Motor neuron (in vitro differentiated cells): ENCODE results near the gene ARID5A. TPM values are rescaled to one million over a fixed set of nuclear protein-coding genes. Genes with fewer than 3 reads are reported as not detected.

Experiments used
- ATAC-seq, 8 experiments: fragments of 200-7000 bp; cut with Tn5 transposase; replicated peaks in 6 of 8; 2 replicates each; pipeline ENCODE4 v1.8.0; 2021; ENCODE audit warnings: mild to moderate bottlenecking in 8 of 8, moderate library complexity in 8 of 8
- H3K27ac ChIP-seq, 2 donors: fragments of 250-450 bp; sonication (Bioruptor Pico); 2 replicates each; pipeline ENCODE4 v1.9.0; 2021; ENCODE audit warnings: antibody characterized with exemption in 2 of 2, mild to moderate bottlenecking in 2 of 2, moderate library complexity in 1 of 2
- H3K4me1 ChIP-seq, 2 donors: fragments of 250-450 bp; sonication (Bioruptor Pico); replicated peaks in 1 of 2; 2 replicates each; pipeline ENCODE4 v1.6.1; 2021; ENCODE audit warnings: antibody characterized with exemption in 2 of 2, mild to moderate bottlenecking in 2 of 2, moderate library complexity in 1 of 2
- H3K4me3 ChIP-seq, 5 donors: fragments of 250-450 bp; sonication (Bioruptor Pico); 2 replicates each; pipeline ENCODE4 v1.9.0; 2021; ENCODE audit warnings: antibody characterized with exemption in 5 of 5, mild to moderate bottlenecking in 5 of 5, moderate library complexity in 4 of 5
- WGBS, 10 experiments: fragments of 450-650 bp; shearing (Covaris generic); methylation state at CpG; one replicate each; pipeline ENCODE4 v1.0.0; 2022; 5-methylcytosine and 5-hydroxymethylcytosine counted together
- in situ Hi-C, 9 experiments: fragments of 400-800 bp; cut with MboI; loops; one replicate each; pipeline ENCODE4 v1.15.0; 2021; ENCODE audit warnings: low sequenced_read_pairs in 9 of 9, low pct_unique_long_range_greater_than_20kb in 2 of 9; ENCODE audit not compliant: unreplicated experiment in 9 of 9
- total RNA-seq, 8 experiments: library from RNA; unstranded; fragments of 300-600 nt; gene quantifications; 2 replicates each; pipeline versions ENCODE4 v1.2.3 to v1.2.4, GENCODE V29; 2022

The ARID5A gene
- total RNA-seq, 8 experiments from 2014 or later = 1.5 to 24.0 (median 3.0) TPM

GRCh38 chr2:96565111-96565510 is 28.6 kb downstream of the ARID5A start:
- 0 to 52% (median 20%) methylated on average over 1 to 5 of the region's 5 CpGs; no CpG with 5 or more reads in 5 of the 10 experiments for WGBS, 10 experiments

GRCh38 chr2:96568094-96568493 is 31.5 kb downstream of the ARID5A start:
- 46 to 100% (median 89%) methylated on average over 1 to 3 of the region's 3 CpGs; no CpG with 5 or more reads in 2 of the 10 experiments for WGBS, 10 experiments
- Histone ChIP-seq H3K4me3 (no peak overlapping the region), H3K27ac (no peak overlapping the region), H3K4me1 (peaks cover 0 to 8% of the 10 kb centered on the region in 2 donors)
- ATAC-seq = no peak
- in situ Hi-C loops = no loop called here

More at GRCh38 chr2:96565111-96565510, 28.6 kb downstream of the ARID5A start:
- Histone ChIP-seq H3K4me1 (peaks cover 0 to 8% of the 10 kb centered on the region in 2 donors), H3K27ac (no peak overlapping the region), H3K4me3 (no peak overlapping the region)
- in situ Hi-C loops = no loop called here
- peak in 2 of 8 experiments; percentile 14 to 18 for ATAC-seq

- Histone ChIP-seq H3K27ac (no peak overlapping the region), H3K4me1 (no peaks in the 10 kb centered on the region), H3K4me3 (no peak overlapping the region)
- 94 to 100% (median 100%) methylated on average over 1 to 2 of the region's 2 CpGs; no CpG with 5 or more reads in 4 of the 10 experiments for WGBS, 10 experiments
- no peak for ATAC-seq
- in situ Hi-C loops = no loop called here
Observed at GRCh38 chr2:96574364-96574763, 37.8 kb downstream of the ARID5A start.

- no peak for ATAC-seq
- Histone ChIP-seq H3K4me3 (no peak overlapping the region), H3K4me1 (no peaks in the 10 kb centered on the region), H3K27ac (no peak overlapping the region)
- in situ Hi-C loops = loop anchor here in 1 of 9 experiments (25.0 kb wide), 1 partner anchor 111 kb away; no protein-coding TSS in a partner anchor
- WGBS, 10 experiments = 50 to 64% methylated on average over 1 of the region's 1 CpG; no CpG with 5 or more reads in 8 of the 10 experiments
Observed at GRCh38 chr2:96575785-96576456, 39.4 kb downstream of the ARID5A start.

GRCh38 chr2:96577501-96577900 is 40.9 kb downstream of the ARID5A start:
- 64 to 100% (median 76%) methylated on average over 1 to 4 of the region's 5 CpGs; no CpG with 5 or more reads in 2 of the 10 experiments for WGBS, 10 experiments
- no peak overlapping the region for H3K4me3 ChIP-seq
- H3K27ac ChIP-seq = no peak overlapping the region
- ATAC-seq = no peak
- H3K4me1 ChIP-seq = no peaks in the 10 kb centered on the region
- in situ Hi-C loops = loop anchor here in 1 of 9 experiments (25.0 kb wide), 1 partner anchor 110 kb away; no protein-coding TSS in a partner anchor

- WGBS, 10 experiments = 86 to 100% (median 94%) methylated on average over 1 to 3 of the region's 3 CpGs; no CpG with 5 or more reads in 6 of the 10 experiments
- no peak overlapping the region for H3K4me3 ChIP-seq
- in situ Hi-C loops = loop anchor here in 1 of 9 experiments (25.0 kb wide), 1 partner anchor 109 kb away; no protein-coding TSS in a partner anchor
Observed at GRCh38 chr2:96578731-96579130, 42.2 kb downstream of the ARID5A start.

GRCh38 chr2:96579422-96579821 is 42.9 kb downstream of the ARID5A start:
- Histone ChIP-seq H3K4me3 (no peak overlapping the region), H3K4me1 (no peaks in the 10 kb centered on the region), H3K27ac (no peak overlapping the region)
- in situ Hi-C loops = loop anchor here in 1 of 9 experiments (25.0 kb wide), 1 partner anchor 108 kb away; no protein-coding TSS in a partner anchor
- ATAC-seq = no peak
- WGBS, 10 experiments = 75 to 100% (median 100%) methylated on average over 1 to 2 of the region's 2 CpGs; no CpG with 5 or more reads in 3 of the 10 experiments

More at GRCh38 chr2:96578731-96579130, 42.2 kb downstream of the ARID5A start:
- no peaks in the 10 kb centered on the region for H3K4me1 ChIP-seq
- no peak for ATAC-seq
- no peak overlapping the region for H3K27ac ChIP-seq

- in situ Hi-C loops = loop anchor here in 1 of 9 experiments (25.0 kb wide), 1 partner anchor 107 kb away; no protein-coding TSS in a partner anchor
- peak in 3 of 8 experiments; percentile 30 to 85 (median 39) for ATAC-seq
- H3K27ac ChIP-seq = no peak overlapping the region
- WGBS, 10 experiments = 57 to 100% (median 79%) methylated on average over 1 to 4 of the region's 4 CpGs; no CpG with 5 or more reads in 6 of the 10 experiments
- H3K4me1 ChIP-seq = no peaks in the 10 kb centered on the region
- H3K4me3 ChIP-seq = no peak overlapping the region
Observed at GRCh38 chr2:96580771-96581170, 44.2 kb downstream of the ARID5A start.

GRCh38 chr2:96584017-96584416 is 47.5 kb downstream of the ARID5A start:
- WGBS, 10 experiments = 45 to 100% (median 86%) methylated on average over 3 to 4 of the region's 4 CpGs; no CpG with 5 or more reads in 1 of the 10 experiments
- Histone ChIP-seq H3K4me3 (no peak overlapping the region), H3K4me1 (no peaks in the 10 kb centered on the region), H3K27ac (no peak overlapping the region)
- in situ Hi-C loops = loop anchor here in 1 of 9 experiments (25.0 kb wide), 1 partner anchor 103 kb away; no protein-coding TSS in a partner anchor
- peak in 1 of 8 experiments; percentile 50 for ATAC-seq

GRCh38 chr2:96587843-96588242 is 51.3 kb downstream of the ARID5A start:
- no peaks in the 10 kb centered on the region for H3K4me1 ChIP-seq
- H3K27ac ChIP-seq = no peak overlapping the region
- no peak for ATAC-seq
- in situ Hi-C loops = loop anchor here in 1 of 9 experiments (25.0 kb wide), 1 partner anchor 99 kb away; no protein-coding TSS in a partner anchor
- H3K4me3 ChIP-seq = no peak overlapping the region
- 80 to 100% (median 91%) methylated on average over 1 of the region's 1 CpG; no CpG with 5 or more reads in 1 of the 10 experiments for WGBS, 10 experiments

GRCh38 chr2:96591054-96591453 is 54.5 kb downstream of the ARID5A start:
- in situ Hi-C loops = loop anchor here in 1 of 9 experiments (25.0 kb wide), 1 partner anchor 96 kb away; no protein-coding TSS in a partner anchor
- H3K4me3 ChIP-seq = no peak overlapping the region
- no peaks in the 10 kb centered on the region for H3K4me1 ChIP-seq
- 40 to 100% (median 100%) methylated on average over 1 to 2 of the region's 2 CpGs; no CpG with 5 or more reads in 1 of the 10 experiments for WGBS, 10 experiments
- H3K27ac ChIP-seq = no peak overlapping the region
- ATAC-seq = no peak

- 93 to 100% (median 100%) methylated on average over 1 to 3 of the region's 3 CpGs; no CpG with 5 or more reads in 4 of the 10 experiments for WGBS, 10 experiments
- no peak overlapping the region for H3K4me3 ChIP-seq
Observed at GRCh38 chr2:96591494-96591893, 54.9 kb downstream of the ARID5A start.

GRCh38 chr2:96594282-96594681 is 57.7 kb downstream of the ARID5A start:
- in situ Hi-C loops = loop anchor here in 1 of 9 experiments (25.0 kb wide), 1 partner anchor 93 kb away; no protein-coding TSS in a partner anchor
- no peak for ATAC-seq
- no peaks in the 10 kb centered on the region for H3K4me1 ChIP-seq
- 80 to 100% (median 100%) methylated on average over 1 to 2 of the region's 3 CpGs; no CpG with 5 or more reads in 4 of the 10 experiments for WGBS, 10 experiments
- no peak overlapping the region for H3K27ac ChIP-seq
- no peak overlapping the region for H3K4me3 ChIP-seq

More at GRCh38 chr2:96591494-96591893, 54.9 kb downstream of the ARID5A start:
- in situ Hi-C loops = loop anchor here in 1 of 9 experiments (25.0 kb wide), 1 partner anchor 96 kb away; no protein-coding TSS in a partner anchor
- Histone ChIP-seq H3K27ac (no peak overlapping the region), H3K4me1 (no peaks in the 10 kb centered on the region)
- no peak for ATAC-seq
